Measurements from ENCODE around the gene MAGI2.

Gene MAGI2

GRCh38 chr7:78567836-78568235 lies 885.6 kb downstream of the MAGI2 start:
- no peaks in the 10 kb centered on the region for H3K27me3 Mint-ChIP-seq
- no peaks in the 10 kb centered on the region for H3K4me1 Mint-ChIP-seq
- DNase-seq (ENCODE audit: low spot score in 2 of 2) (no peak), ATAC-seq (replicated peaks; ENCODE audit: extremely low read depth, poor library complexity, severe bottlenecking) (no peak)
- no peaks in the 10 kb centered on the region for H3K36me3 Mint-ChIP-seq (ENCODE audit: insufficient read depth)
- H3K27ac Mint-ChIP-seq (ENCODE audit: low read depth): no peak overlapping the region
- peaks cover 6% of the 10 kb centered on the region for H3K9me3 Mint-ChIP-seq
- H3K4me3 Mint-ChIP-seq: no peak overlapping the region

- peaks cover 17% of the 10 kb centered on the region for H3K9me3 Mint-ChIP-seq
- H3K4me3 Mint-ChIP-seq: no peak overlapping the region
- ATAC-seq (replicated peaks; ENCODE audit: extremely low read depth, poor library complexity, severe bottlenecking) (no peak), DNase-seq (ENCODE audit: low spot score in 2 of 2) (no peak)
- H3K27me3 Mint-ChIP-seq: no peaks in the 10 kb centered on the region
- H3K4me1 Mint-ChIP-seq: no peaks in the 10 kb centered on the region
- peaks cover 1% of the 10 kb centered on the region for H3K36me3 Mint-ChIP-seq (ENCODE audit: insufficient read depth)
- H3K27ac Mint-ChIP-seq (ENCODE audit: low read depth): no peak overlapping the region
These were observed 887.7 kb downstream of the MAGI2 start for GRCh38 chr7:78565784-78566183.

GRCh38 chr7:78563191-78563590 lies 890.3 kb downstream of the MAGI2 start:
- no peak overlapping the region for H3K4me3 Mint-ChIP-seq
- no peaks in the 10 kb centered on the region for H3K27me3 Mint-ChIP-seq
- H3K36me3 Mint-ChIP-seq (ENCODE audit: insufficient read depth): peaks cover 3% of the 10 kb centered on the region
- H3K27ac Mint-ChIP-seq (ENCODE audit: low read depth): no peak overlapping the region
- no peaks in the 10 kb centered on the region for H3K4me1 Mint-ChIP-seq
- DNase-seq (ENCODE audit: low spot score in 2 of 2): no peak
- no peak for ATAC-seq (replicated peaks; ENCODE audit: extremely low read depth, poor library complexity, severe bottlenecking)
- H3K9me3 Mint-ChIP-seq: peaks cover 19% of the 10 kb centered on the region

GRCh38 chr7:78562191-78562590 lies 891.3 kb downstream of the MAGI2 start:
- Mint-ChIP-seq H3K4me3 (no peak overlapping the region), H3K36me3 (ENCODE audit: insufficient read depth) (peaks cover 3% of the 10 kb centered on the region), H3K27me3 (no peaks in the 10 kb centered on the region), H3K27ac (ENCODE audit: low read depth) (no peak overlapping the region), H3K9me3 (peaks cover 19% of the 10 kb centered on the region), H3K4me1 (no peaks in the 10 kb centered on the region)
- ATAC-seq (replicated peaks; ENCODE audit: extremely low read depth, poor library complexity, severe bottlenecking): no peak
- DNase-seq (ENCODE audit: low spot score in 2 of 2): no peak

GRCh38 chr7:78558566-78558965 lies 894.9 kb downstream of the MAGI2 start:
- Mint-ChIP-seq H3K4me3 (no peak overlapping the region), H3K27ac (ENCODE audit: low read depth) (no peak overlapping the region), H3K36me3 (ENCODE audit: insufficient read depth) (peaks cover 3% of the 10 kb centered on the region), H3K9me3 (peaks cover 13% of the 10 kb centered on the region), H3K4me1 (no peaks in the 10 kb centered on the region), H3K27me3 (no peaks in the 10 kb centered on the region)
- no peak for DNase-seq (ENCODE audit: low spot score in 2 of 2)
- no peak for ATAC-seq (replicated peaks; ENCODE audit: extremely low read depth, poor library complexity, severe bottlenecking)

GRCh38 chr7:78543976-78544375 lies 909.5 kb downstream of the MAGI2 start:
- Mint-ChIP-seq H3K36me3 (ENCODE audit: insufficient read depth) (peaks cover 2% of the 10 kb centered on the region), H3K9me3 (no peaks in the 10 kb centered on the region), H3K27ac (ENCODE audit: low read depth) (no peak overlapping the region), H3K27me3 (no peaks in the 10 kb centered on the region), H3K4me1 (no peaks in the 10 kb centered on the region), H3K4me3 (no peak overlapping the region)
- ATAC-seq (replicated peaks; ENCODE audit: extremely low read depth, poor library complexity, severe bottlenecking) (no peak), DNase-seq (ENCODE audit: low spot score in 2 of 2) (no peak)

GRCh38 chr7:78542981-78543380 lies 910.5 kb downstream of the MAGI2 start:
- H3K27ac Mint-ChIP-seq (ENCODE audit: low read depth): no peak overlapping the region
- H3K4me3 Mint-ChIP-seq: no peak overlapping the region
- ATAC-seq (replicated peaks; ENCODE audit: extremely low read depth, poor library complexity, severe bottlenecking) (no peak), DNase-seq (ENCODE audit: low spot score in 2 of 2) (no peak)
- peaks cover 5% of the 10 kb centered on the region for H3K9me3 Mint-ChIP-seq
- H3K27me3 Mint-ChIP-seq: no peaks in the 10 kb centered on the region
- H3K36me3 Mint-ChIP-seq (ENCODE audit: insufficient read depth): peaks cover 2% of the 10 kb centered on the region
- H3K4me1 Mint-ChIP-seq: no peaks in the 10 kb centered on the region

GRCh38 chr7:78542541-78542940 lies 910.9 kb downstream of the MAGI2 start:
- ATAC-seq (replicated peaks; ENCODE audit: extremely low read depth, poor library complexity, severe bottlenecking) (no peak), DNase-seq (ENCODE audit: low spot score in 2 of 2) (no peak)
- H3K4me1 Mint-ChIP-seq: no peaks in the 10 kb centered on the region
- no peak overlapping the region for H3K4me3 Mint-ChIP-seq
- no peaks in the 10 kb centered on the region for H3K27me3 Mint-ChIP-seq
- H3K9me3 Mint-ChIP-seq: peaks cover 9% of the 10 kb centered on the region
- H3K27ac Mint-ChIP-seq (ENCODE audit: low read depth): no peak overlapping the region
- peaks cover 2% of the 10 kb centered on the region for H3K36me3 Mint-ChIP-seq (ENCODE audit: insufficient read depth)

- H3K27me3 Mint-ChIP-seq: no peaks in the 10 kb centered on the region
- peaks cover 18% of the 10 kb centered on the region for H3K9me3 Mint-ChIP-seq
- no peaks in the 10 kb centered on the region for H3K4me1 Mint-ChIP-seq
- peaks cover 2% of the 10 kb centered on the region for H3K36me3 Mint-ChIP-seq (ENCODE audit: insufficient read depth)
- no peak overlapping the region for H3K4me3 Mint-ChIP-seq
- H3K27ac Mint-ChIP-seq (ENCODE audit: low read depth): no peak overlapping the region
- ATAC-seq (replicated peaks; ENCODE audit: extremely low read depth, poor library complexity, severe bottlenecking) (no peak), DNase-seq (ENCODE audit: low spot score in 2 of 2) (no peak)
These were observed 913.6 kb downstream of the MAGI2 start for GRCh38 chr7:78539825-78540224.

GRCh38 chr7:78535655-78536054 lies 917.8 kb downstream of the MAGI2 start:
- Mint-ChIP-seq H3K36me3 (ENCODE audit: insufficient read depth) (peaks cover 2% of the 10 kb centered on the region), H3K9me3 (peaks cover 23% of the 10 kb centered on the region), H3K4me3 (no peak overlapping the region), H3K4me1 (no peaks in the 10 kb centered on the region), H3K27me3 (no peaks in the 10 kb centered on the region), H3K27ac (ENCODE audit: low read depth) (no peak overlapping the region)
- DNase-seq (ENCODE audit: low spot score in 2 of 2) (no peak), ATAC-seq (replicated peaks; ENCODE audit: extremely low read depth, poor library complexity, severe bottlenecking) (no peak)

- Mint-ChIP-seq H3K27me3 (no peaks in the 10 kb centered on the region), H3K36me3 (ENCODE audit: insufficient read depth) (no peaks in the 10 kb centered on the region), H3K27ac (ENCODE audit: low read depth) (no peak overlapping the region), H3K4me3 (no peak overlapping the region), H3K4me1 (no peaks in the 10 kb centered on the region), H3K9me3 (peaks cover 6% of the 10 kb centered on the region)
- DNase-seq (ENCODE audit: low spot score in 2 of 2): no peak
- no peak for ATAC-seq (replicated peaks; ENCODE audit: extremely low read depth, poor library complexity, severe bottlenecking)
These were observed 923.1 kb downstream of the MAGI2 start for GRCh38 chr7:78530351-78530750.

GRCh38 chr7:78529392-78529791 lies 924.1 kb downstream of the MAGI2 start:
- Mint-ChIP-seq H3K27me3 (no peaks in the 10 kb centered on the region), H3K4me1 (no peaks in the 10 kb centered on the region), H3K9me3 (peaks cover 6% of the 10 kb centered on the region), H3K4me3 (no peak overlapping the region), H3K36me3 (ENCODE audit: insufficient read depth) (no peaks in the 10 kb centered on the region), H3K27ac (ENCODE audit: low read depth) (no peak overlapping the region)
- DNase-seq (ENCODE audit: low spot score in 2 of 2) (no peak), ATAC-seq (replicated peaks; ENCODE audit: extremely low read depth, poor library complexity, severe bottlenecking) (no peak)

GRCh38 chr7:78528964-78529363 lies 924.5 kb downstream of the MAGI2 start:
- no peak for DNase-seq (ENCODE audit: low spot score in 2 of 2)
- Mint-ChIP-seq H3K27ac (ENCODE audit: low read depth) (no peak overlapping the region), H3K9me3 (peaks cover 6% of the 10 kb centered on the region), H3K27me3 (no peaks in the 10 kb centered on the region), H3K4me3 (no peak overlapping the region), H3K4me1 (no peaks in the 10 kb centered on the region), H3K36me3 (ENCODE audit: insufficient read depth) (no peaks in the 10 kb centered on the region)
- no peak for ATAC-seq (replicated peaks; ENCODE audit: extremely low read depth, poor library complexity, severe bottlenecking)

- no peaks in the 10 kb centered on the region for H3K36me3 Mint-ChIP-seq (ENCODE audit: insufficient read depth)
These were observed 929.5 kb downstream of the MAGI2 start for GRCh38 chr7:78523930-78524329.

More at GRCh38 chr7:78523930-78524329, 929.5 kb downstream of the MAGI2 start:
- Mint-ChIP-seq H3K4me3 (no peak overlapping the region), H3K9me3 (peaks cover 5% of the 10 kb centered on the region), H3K4me1 (no peaks in the 10 kb centered on the region), H3K27ac (ENCODE audit: low read depth) (no peak overlapping the region), H3K27me3 (no peaks in the 10 kb centered on the region)
- ATAC-seq (replicated peaks; ENCODE audit: extremely low read depth, poor library complexity, severe bottlenecking) (no peak), DNase-seq (ENCODE audit: low spot score in 2 of 2) (no peak)

Data from central memory CD8-positive, alpha-beta T cell (primary cell).